IMR-90 (cell line): ENCODE measurements around the gene PDZD2. TPM values are rescaled to one million over a fixed set of nuclear protein-coding genes. Genes with fewer than 3 reads are reported as not detected.
A peak's percentile ranks its signal among the peaks of the same experiment; 100 is the strongest.

Experiments used
- ATAC-seq: fragments of 200-7000 bp; cut with Tn5 transposase; 2 replicates; pipeline ENCODE4 v1.9.1; 2020; ENCODE audit warnings: low read depth, mild to moderate bottlenecking, moderate library complexity
- BruUV-seq: library from RNA; stranded (reverse); fragments of 400-500 nt; replicated peaks from 2 replicates; lab custom pipeline; 2021; lab: Mats Ljungman, UMichigan
- CTCF ChIA-PET: fragments of 300-600 bp; formaldehyde crosslinking; extraction: SDS; loops from one replicate; lab custom pipeline; 2021; ENCODE audit warnings: antibody characterized with exemption; lab: Yijun Ruan, JAX
- POLR2A ChIA-PET: fragments of 300-600 bp; sonication (Branson Sonifier 250); formaldehyde crosslinking; loops from one replicate; lab custom pipeline; 2022; ENCODE audit warnings: antibody characterized with exemption; ENCODE audit not compliant: unreplicated experiment; lab: Charles Lee
- DNase-seq: peaks from one replicate; pipeline ENCODE4 v3.0.0; 2013
- H2AFZ ChIP-seq: replicated peaks from 2 replicates; pipeline ENCODE3; 2013; ENCODE audit warnings: low read length, mild to moderate bottlenecking; ENCODE audit not compliant: poor library complexity
- H2AK5ac ChIP-seq: 2 replicates; pipeline ENCODE4 v1.6.1; 2013; ENCODE audit warnings: low read depth, low read length, inconsistent platforms
- H2AK9ac ChIP-seq: replicated peaks from 2 replicates; pipeline ENCODE3; 2013; ENCODE audit warnings: mild to moderate bottlenecking, low read depth, low read length, moderate library complexity; ENCODE audit not compliant: poor library complexity
- H2BK120ac ChIP-seq: 2 replicates; pipeline ENCODE4 v1.6.1; 2013; ENCODE audit warnings: low read depth, low read length, inconsistent platforms
- H2BK15ac ChIP-seq: 3 replicates; pipeline ENCODE4 v1.6.1; 2013; ENCODE audit warnings: low read depth, low read length, inconsistent platforms
- H2BK20ac ChIP-seq: 2 replicates; pipeline ENCODE4 v1.6.1; 2013; ENCODE audit warnings: low read depth, mild to moderate bottlenecking, inconsistent platforms, low read length, moderate library complexity
- H2BK5ac ChIP-seq: 2 replicates; pipeline ENCODE4 v1.6.1; 2013; ENCODE audit warnings: mild to moderate bottlenecking, low read depth, low read length, inconsistent platforms; ENCODE audit not compliant: poor library complexity, severe bottlenecking
- H3K14ac ChIP-seq: replicated peaks from 2 replicates; pipeline ENCODE4 v1.6.1; 2013; ENCODE audit warnings: low read depth, low read length, inconsistent platforms
- H3K18ac ChIP-seq: 2 replicates; pipeline ENCODE4 v1.6.1; 2013; ENCODE audit warnings: low read depth, low read length, control low read depth
- H3K23ac ChIP-seq: 2 replicates; pipeline ENCODE4 v1.6.1; 2013; ENCODE audit warnings: low read depth, low read length, inconsistent platforms
- H3K27ac ChIP-seq: 2 replicates; pipeline ENCODE4 v1.5.1; 2013; ENCODE audit warnings: mild to moderate bottlenecking, control low read depth, low read length; ENCODE audit not compliant: insufficient read depth
- H3K27me3 ChIP-seq: 2 replicates; pipeline ENCODE4 v1.6.1; 2013; ENCODE audit warnings: low read length; ENCODE audit not compliant: control insufficient read depth, insufficient read depth
- H3K36me3 ChIP-seq: 2 replicates; pipeline ENCODE4 v1.6.1; 2013; ENCODE audit warnings: low read length, mixed read lengths; ENCODE audit not compliant: control insufficient read depth, insufficient read depth
- H3K4ac ChIP-seq: 2 replicates; pipeline ENCODE4 v1.6.1; 2013; ENCODE audit warnings: low read depth, low read length, inconsistent platforms
- H3K4me1 ChIP-seq: 2 replicates; pipeline ENCODE4 v1.6.1; 2013; ENCODE audit warnings: low read length, mixed read lengths; ENCODE audit not compliant: control insufficient read depth, insufficient read depth
- H3K4me2 ChIP-seq: 2 replicates; pipeline ENCODE4 v1.6.1; 2013; ENCODE audit warnings: low read depth, mild to moderate bottlenecking, control low read depth, low read length, moderate library complexity
- H3K4me3 ChIP-seq: 2 replicates; pipeline ENCODE4 v1.5.1; 2013; ENCODE audit warnings: low read depth, mild to moderate bottlenecking, control low read depth, low read length, moderate library complexity; ENCODE audit not compliant: insufficient read depth
- H3K56ac ChIP-seq: 2 replicates; pipeline ENCODE4 v1.6.1; 2013; ENCODE audit warnings: low read length, inconsistent platforms; ENCODE audit not compliant: insufficient read depth; ENCODE audit errors: extremely low read depth
- H3K79me1 ChIP-seq, 2 experiments: 2 replicates each; pipeline ENCODE4 v1.6.1; 2013; ENCODE audit warnings: low read length in 2 of 2, inconsistent platforms in 1 of 2, low read depth in 1 of 2
- H3K9ac ChIP-seq: 2 replicates; pipeline ENCODE4 v1.6.1; 2013; ENCODE audit warnings: low read depth, low read length, control low read depth
- H3K9me1 ChIP-seq: 2 replicates; pipeline ENCODE4 v1.6.1; 2013; ENCODE audit warnings: low read length, inconsistent platforms; ENCODE audit not compliant: insufficient read depth
- H3K9me3 ChIP-seq: 2 replicates; pipeline ENCODE4 v1.6.1; 2013; ENCODE audit warnings: low read length; ENCODE audit not compliant: control insufficient read depth, insufficient read depth
- H4K20me1 ChIP-seq: 2 replicates; pipeline ENCODE4 v1.6.1; 2013; ENCODE audit warnings: low read length, inconsistent platforms; ENCODE audit not compliant: insufficient read depth
- H4K5ac ChIP-seq: 2 replicates; pipeline ENCODE4 v1.6.1; 2013; ENCODE audit warnings: mild to moderate bottlenecking, low read depth, low read length, control low read depth
- H4K8ac ChIP-seq, 2 experiments: 2 replicates each; pipeline ENCODE4 v1.6.1; 2013; ENCODE audit warnings: low read depth in 2 of 2, low read length in 2 of 2, control low read depth in 1 of 2, inconsistent platforms in 1 of 2
- H4K91ac ChIP-seq: 2 replicates; pipeline ENCODE4 v1.6.1; 2013; ENCODE audit warnings: low read depth, low read length, inconsistent platforms; ENCODE audit not compliant: insufficient read depth
- BHLHE40 ChIP-seq: fragments of 150-350 bp; IDR thresholded peaks from 2 replicates; pipeline ENCODE4 v1.6.1; 2016; ENCODE audit warnings: mild to moderate bottlenecking, low read depth, low read length
- CEBPB ChIP-seq: IDR thresholded peaks from 2 replicates; pipeline ENCODE4 v1.6.1; 2012; ENCODE audit warnings: low read depth, low read length, improper control_type of control experiment
- CHD1 ChIP-seq: IDR thresholded peaks from 2 replicates; pipeline ENCODE4 v1.6.1; 2012; ENCODE audit warnings: low read depth, low read length, improper control_type of control experiment
- ELK1 ChIP-seq: fragments of 150-350 bp; IDR thresholded peaks from 2 replicates; pipeline ENCODE4 v1.6.1; 2016; ENCODE audit warnings: low read depth, mild to moderate bottlenecking, low read length, moderate library complexity, borderline replicate concordance
- MAFK ChIP-seq: IDR thresholded peaks from 2 replicates; pipeline ENCODE4 v1.6.1; 2012; ENCODE audit warnings: low read depth, low read length, improper control_type of control experiment
- MXI1 ChIP-seq: IDR thresholded peaks from 2 replicates; pipeline ENCODE4 v1.6.1; 2012; ENCODE audit warnings: low read depth, mild to moderate bottlenecking, low read length, moderate library complexity, borderline replicate concordance
- NFE2L2 ChIP-seq: fragments of 150-350 bp; IDR thresholded peaks from 2 replicates; pipeline ENCODE4 v1.6.1; 2016; ENCODE audit warnings: low read depth, mild to moderate bottlenecking, low read length
- POLR2A ChIP-seq: IDR thresholded peaks from 2 replicates; pipeline ENCODE4 v1.6.1; 2012; ENCODE audit warnings: mild to moderate bottlenecking, low read depth, low read length
- RAD21 ChIP-seq: IDR thresholded peaks from 2 replicates; pipeline ENCODE4 v1.6.1; 2012; ENCODE audit warnings: low read length, improper control_type of control experiment
- RCOR1 ChIP-seq: IDR thresholded peaks from 2 replicates; pipeline ENCODE4 v1.6.1; 2012; ENCODE audit warnings: mild to moderate bottlenecking, low read length, improper control_type of control experiment; ENCODE audit not compliant: insufficient replicate concordance
- RFX5 ChIP-seq: IDR thresholded peaks from 2 replicates; pipeline ENCODE4 v1.8.0; 2012; ENCODE audit warnings: low read depth, mild to moderate bottlenecking, low read length, moderate library complexity
- SMC3 ChIP-seq: fragments of 150-350 bp; IDR thresholded peaks from 2 replicates; pipeline ENCODE4 v1.6.1; 2016; ENCODE audit warnings: low read depth, mild to moderate bottlenecking, antibody characterized with exemption, low read length, moderate library complexity
- WGBS, 2 experiments: methylation state at CpG; one replicate each; pipeline versions ENCODE4 v1.1.5 to v1.1.7; 2013; ENCODE audit warnings: missing lambda C conversion rate in 2 of 2; ENCODE audit not compliant: insufficient read length in 1 of 2; ENCODE audit errors: extremely low coverage in 2 of 2; 5-methylcytosine and 5-hydroxymethylcytosine counted together
- dilution Hi-C: fragments of 300-500 bp; cut with HindIII; formaldehyde crosslinking; loops from one replicate; pipeline ENCODE4 v1.14.3; 2018; ENCODE audit warnings: low sequenced_read_pairs; ENCODE audit not compliant: unreplicated experiment
- in situ Hi-C: fragments of 300-500 bp; cut with MboI; formaldehyde crosslinking; loops from 3 replicates; pipeline ENCODE4 v1.14.3; 2019; ENCODE audit warnings: low sequenced_read_pairs, inconsistent platforms, mixed read lengths
- intact Hi-C: fragments of 100-400 bp; cut with micrococcal nuclease; formaldehyde crosslinking; loops from 2 replicates; pipeline ENCODE4 v1.10.0; 2022
- polyA plus RNA-seq, 3 experiments: library from polyadenylated mRNA; depleted of rRNA; stranded (reverse); fragments of >200 nt; gene quantifications; 2 replicates each; pipeline ENCODE4 v1.2.3, GENCODE V29; 2012; ENCODE audit warnings: low replicate concordance in 1 of 3
- total RNA-seq: library from RNA; depleted of rRNA; stranded (reverse); fragments of >200 nt; gene quantifications from 2 replicates; pipeline ENCODE4 v1.2.3, GENCODE V29; 2012
- TF ChIP-seq, protein P1 (sequence below): fragments of 150-350 bp; IDR thresholded peaks from 2 replicates; pipeline ENCODE4 v1.6.1; 2017; ENCODE audit warnings: mild to moderate bottlenecking, antibody characterized with exemption, low read length, low read depth

Gene PDZD2
- total and polyA plus RNA-seq, 2 of the 4 experiments (the other 2 are of a cell fraction), result under 0.01 to 0.02 TPM

GRCh38 chr5:31807789-31808540, 169.0 kb downstream of the PDZD2 start (continued):
- TF ChIP-seq NFE2L2, result no peak

- intact Hi-C loops (loop anchor here (1.0 kb wide), 1 partner anchor 228 kb away; no protein-coding TSS in a partner anchor), in situ Hi-C loops (loop anchor here (10.0 kb wide), 1 partner anchor 224 kb away; no protein-coding TSS in a partner anchor), dilution Hi-C loops (no loop called here)
- Histone ChIP-seq H2BK15ac (no peak overlapping the region), H3K18ac (no peak overlapping the region), H2AK5ac (no peak overlapping the region), H3K27ac (no peak overlapping the region), H3K4me2 (no peak overlapping the region), H3K79me1 (no peaks in the 10 kb centered on the region), H3K9me1 (no peaks in the 10 kb centered on the region), H2BK5ac (no peak overlapping the region), H2BK20ac (no peak overlapping the region), H4K20me1 (no peaks in the 10 kb centered on the region), H3K4me3 (no peak overlapping the region), H2BK120ac (no peak overlapping the region), H3K14ac (no peak overlapping the region), H3K4ac (no peak overlapping the region), H4K91ac (no peak overlapping the region), H4K5ac (no peak overlapping the region), H3K27me3 (peaks cover 20% of the 10 kb centered on the region), H4K8ac (no peak overlapping the region), H3K23ac (no peak overlapping the region), H3K9me3 (no peaks in the 10 kb centered on the region), H2AFZ (peak overlapping the region; percentile 73), H3K4me1 (no peaks in the 10 kb centered on the region), H2AK9ac (peak overlapping the region; percentile 75), H3K36me3 (no peaks in the 10 kb centered on the region), H3K9ac (no peak overlapping the region), H3K56ac (no peak overlapping the region)
- ATAC-seq (peak; percentile 87), DNase-seq (peak; percentile 70)
- WGBS, 2 experiments, result 60% methylated on average over 1 of the region's 15 CpGs; no CpG with 5 or more reads in 1 of the 2 experiments
- ChIA-PET POLR2A (no interaction called here), CTCF (interaction anchor here (0.6 to 1.4 kb wide), 17 partner anchors 23 to 480 kb away, joined by 3 to 10 read pairs (median 4); no protein-coding TSS in a partner anchor)
- no TSS peak for BruUV-seq
- peak; percentile 71 for TF ChIP-seq RAD21
- no peak for TF ChIP-seq RCOR1
- no peak for TF ChIP-seq MXI1
- no peak for TF ChIP-seq MAFK
- TF ChIP-seq POLR2A, result no peak
- no peak for TF ChIP-seq RFX5
- no peak for TF ChIP-seq NFE2L2
- TF ChIP-seq CHD1, result no peak
- no peak for TF ChIP-seq CEBPB
- no peak for TF ChIP-seq BHLHE40
- no peak for TF ChIP-seq ELK1
- TF ChIP-seq, protein P1, sequence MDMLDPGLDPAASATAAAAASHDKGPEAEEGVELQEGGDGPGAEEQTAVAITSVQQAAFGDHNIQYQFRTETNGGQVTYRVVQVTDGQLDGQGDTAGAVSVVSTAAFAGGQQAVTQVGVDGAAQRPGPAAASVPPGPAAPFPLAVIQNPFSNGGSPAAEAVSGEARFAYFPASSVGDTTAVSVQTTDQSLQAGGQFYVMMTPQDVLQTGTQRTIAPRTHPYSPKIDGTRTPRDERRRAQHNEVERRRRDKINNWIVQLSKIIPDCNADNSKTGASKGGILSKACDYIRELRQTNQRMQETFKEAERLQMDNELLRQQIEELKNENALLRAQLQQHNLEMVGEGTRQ, result no peak
- peak; percentile 72 for TF ChIP-seq SMC3
Measured at GRCh38 chr5:31809050-31809870, 170.3 kb downstream of the PDZD2 start.
